Astrocyte of the cerebellum (primary cell): ENCODE data around the gene TCFL5.

Source experiments
- DNase-seq: peaks from one replicate; pipeline ENCODE4 v3.0.0-alpha.2; 2011; ENCODE audit warnings: low read depth
- H3K4me3 ChIP-seq: 2 replicates; pipeline ENCODE4 v1.5.1; 2011; ENCODE audit warnings: mild to moderate bottlenecking, low read depth, low read length, moderate library complexity
- CTCF ChIP-seq: IDR thresholded peaks from 2 replicates; pipeline ENCODE4 v1.5.1; 2012; ENCODE audit warnings: low read length, low read depth, moderate library complexity, mild to moderate bottlenecking; ENCODE audit errors: missing control alignments
- in situ Hi-C: cut with HindIII; loops from 2 replicates; pipeline ENCODE4 v1.10.0; 2017; ENCODE audit warnings: low sequenced_read_pairs

TCFL5 gene

GRCh38 chr20:62791301-62792181 is 70.1 kb downstream of the TCFL5 start:
- in situ Hi-C loops, result no loop called here
- DNase-seq, result peak; percentile 84
- peak; percentile 99 for TF ChIP-seq CTCF
- H3K4me3 ChIP-seq, result no peak overlapping the region
